ENCODE measurements around the gene EVI2B. TPM values are rescaled to one million over a fixed set of nuclear protein-coding genes. Genes with fewer than 3 reads are reported as not detected.
"Not testable (repeated sequence)": the region's sequence is repeated elsewhere in the genome, so short reads cannot be mapped to it uniquely, and the experiment has no call there.

EVI2B gene
- 87.9 TPM for total RNA-seq
- long read RNA-seq, transcript EVI2B-201 (2 exons, 1,999 nt) = major isoform, 48 of 52 reads
- long read RNA-seq, partial matches to known transcripts = 0 of 52 reads
- long read RNA-seq, other reads (novel, unspliced or antisense) = 3 of 52 reads

DNA sequence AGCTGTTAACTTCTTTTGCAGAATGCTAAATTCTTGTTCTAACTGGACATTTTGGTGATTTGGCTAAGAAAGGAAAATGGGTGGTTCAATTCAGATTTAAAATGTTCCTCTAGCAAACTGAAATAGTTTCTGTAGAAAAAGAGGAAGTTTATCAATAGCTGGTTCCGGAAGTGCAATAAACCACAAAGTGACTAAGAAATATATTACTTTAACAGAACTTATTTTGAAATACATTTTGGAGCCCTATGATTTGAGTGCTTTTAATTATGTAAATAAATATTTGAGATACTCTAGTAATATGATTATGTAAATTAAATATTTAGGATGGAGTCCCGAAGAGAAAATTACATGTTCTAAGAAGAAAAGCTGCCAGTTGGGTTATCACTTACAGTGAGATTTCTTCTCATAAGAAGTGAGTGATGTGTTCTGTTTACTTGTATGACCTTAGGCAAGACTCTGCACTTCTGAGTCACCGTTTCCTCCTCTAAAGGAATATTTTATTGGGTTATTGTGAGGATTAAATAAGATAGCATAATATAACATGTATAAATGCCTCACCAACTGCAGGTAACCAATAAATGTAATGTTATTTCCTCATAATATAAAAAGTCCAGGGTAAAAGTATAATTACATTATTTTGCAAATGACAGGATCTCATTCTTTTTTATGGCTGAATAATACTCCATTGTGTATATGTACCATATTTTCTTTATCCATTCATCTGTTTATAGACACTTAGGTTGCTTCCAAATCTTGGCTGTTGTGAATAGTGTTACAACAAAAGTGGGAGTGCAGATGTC, at the start of gene EVI2B:
EVI2B (minus strand) TSS at position 73 of the 800 bp plus-strand sequence. CDS start 8,445 bp downstream, outside the sequence.
- intact Hi-C loops (cut with DNase I) = no loop called here
- Histone ChIP-seq H3K9me3 (no peaks in the 10 kb centered on the region), H3K4me1 (peaks cover 8% of the 10 kb centered on the region), H3K4me3 (peak within 1 kb of the TSS; percentile 39), H3K27ac (peak within 1 kb of the TSS; percentile 81), H3K36me3 (no peaks in the 10 kb centered on the region), H3K27me3 (no peaks in the 10 kb centered on the region)
- ATAC-seq (peak; percentile 66), DNase-seq (no peak)
- TF ChIP-seq, protein P1, sequence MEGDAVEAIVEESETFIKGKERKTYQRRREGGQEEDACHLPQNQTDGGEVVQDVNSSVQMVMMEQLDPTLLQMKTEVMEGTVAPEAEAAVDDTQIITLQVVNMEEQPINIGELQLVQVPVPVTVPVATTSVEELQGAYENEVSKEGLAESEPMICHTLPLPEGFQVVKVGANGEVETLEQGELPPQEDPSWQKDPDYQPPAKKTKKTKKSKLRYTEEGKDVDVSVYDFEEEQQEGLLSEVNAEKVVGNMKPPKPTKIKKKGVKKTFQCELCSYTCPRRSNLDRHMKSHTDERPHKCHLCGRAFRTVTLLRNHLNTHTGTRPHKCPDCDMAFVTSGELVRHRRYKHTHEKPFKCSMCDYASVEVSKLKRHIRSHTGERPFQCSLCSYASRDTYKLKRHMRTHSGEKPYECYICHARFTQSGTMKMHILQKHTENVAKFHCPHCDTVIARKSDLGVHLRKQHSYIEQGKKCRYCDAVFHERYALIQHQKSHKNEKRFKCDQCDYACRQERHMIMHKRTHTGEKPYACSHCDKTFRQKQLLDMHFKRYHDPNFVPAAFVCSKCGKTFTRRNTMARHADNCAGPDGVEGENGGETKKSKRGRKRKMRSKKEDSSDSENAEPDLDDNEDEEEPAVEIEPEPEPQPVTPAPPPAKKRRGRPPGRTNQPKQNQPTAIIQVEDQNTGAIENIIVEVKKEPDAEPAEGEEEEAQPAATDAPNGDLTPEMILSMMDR (IDR thresholded peaks at IDR 0.05) = no peak

- TF ChIP-seq, protein P1 (IDR thresholded peaks at IDR 0.05) = no peak
- H3K9me3 ChIP-seq = no peaks in the 10 kb centered on the region
- ATAC-seq (no peak), DNase-seq (no peak)
- no peaks in the 10 kb centered on the region for H3K4me1 ChIP-seq
- H3K4me3 ChIP-seq = no peak overlapping the region
- H3K27ac ChIP-seq = no peak overlapping the region
- H3K36me3 ChIP-seq = peaks cover 61% of the 10 kb centered on the region
- H3K27me3 ChIP-seq = no peaks in the 10 kb centered on the region
- intact Hi-C loops (cut with DNase I) = no loop called here
Measured at GRCh38 chr17:31357839-31358394, 44.1 kb upstream of the EVI2B start.

DNA sequence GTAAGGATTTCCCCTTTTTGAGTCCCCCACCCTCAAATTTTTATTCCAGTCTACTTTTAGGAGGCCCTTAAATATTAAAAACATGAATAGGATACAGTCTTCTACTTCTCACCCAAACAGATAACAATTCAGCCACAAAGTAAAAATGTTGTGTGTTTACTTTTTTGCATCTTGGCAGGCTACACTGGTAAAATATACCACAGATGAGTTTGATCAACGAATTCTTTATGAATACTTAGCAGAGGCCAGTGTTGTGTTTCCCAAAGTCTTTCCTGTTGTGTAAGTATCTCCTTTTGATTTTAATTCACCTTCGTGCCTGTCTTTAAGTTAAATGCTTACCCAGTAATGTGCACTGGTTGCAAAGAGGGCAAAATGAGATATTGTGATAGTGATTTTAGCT, 43.2 kb upstream of the EVI2B start:
- no peaks in the 10 kb centered on the region for H3K9me3 ChIP-seq
- H3K36me3 ChIP-seq = peaks cover 66% of the 10 kb centered on the region
- no peak for DNase-seq
- H3K27ac ChIP-seq = no peak overlapping the region
- no peaks in the 10 kb centered on the region for H3K27me3 ChIP-seq
- intact Hi-C loops (cut with DNase I) = no loop called here
- no peak for ATAC-seq
- no peak overlapping the region for H3K4me3 ChIP-seq
- TF ChIP-seq, protein P1 (IDR thresholded peaks at IDR 0.05) = no peak
- H3K4me1 ChIP-seq = no peaks in the 10 kb centered on the region

GRCh38 chr17:31355935-31356334, 42.1 kb upstream of the EVI2B start:
- DNase-seq (no peak), ATAC-seq (no peak)
- Histone ChIP-seq H3K27ac (no peak overlapping the region), H3K4me3 (no peak overlapping the region), H3K27me3 (no peaks in the 10 kb centered on the region), H3K9me3 (no peaks in the 10 kb centered on the region), H3K4me1 (no peaks in the 10 kb centered on the region), H3K36me3 (peaks cover 68% of the 10 kb centered on the region)
- intact Hi-C loops (cut with DNase I) = no loop called here
- TF ChIP-seq, protein P1 (IDR thresholded peaks at IDR 0.05) = no peak

GRCh38 chr17:31349454-31349853, 35.6 kb upstream of the EVI2B start:
- Histone ChIP-seq H3K4me3 (no peak overlapping the region), H3K36me3 (peaks cover 49% of the 10 kb centered on the region), H3K9me3 (no peaks in the 10 kb centered on the region), H3K27me3 (no peaks in the 10 kb centered on the region), H3K4me1 (no peaks in the 10 kb centered on the region), H3K27ac (no peak overlapping the region)
- TF ChIP-seq, protein P1 (IDR thresholded peaks at IDR 0.05) = no peak
- intact Hi-C loops (cut with DNase I) = no loop called here
- no peak for ATAC-seq
- no peak for DNase-seq

DNA sequence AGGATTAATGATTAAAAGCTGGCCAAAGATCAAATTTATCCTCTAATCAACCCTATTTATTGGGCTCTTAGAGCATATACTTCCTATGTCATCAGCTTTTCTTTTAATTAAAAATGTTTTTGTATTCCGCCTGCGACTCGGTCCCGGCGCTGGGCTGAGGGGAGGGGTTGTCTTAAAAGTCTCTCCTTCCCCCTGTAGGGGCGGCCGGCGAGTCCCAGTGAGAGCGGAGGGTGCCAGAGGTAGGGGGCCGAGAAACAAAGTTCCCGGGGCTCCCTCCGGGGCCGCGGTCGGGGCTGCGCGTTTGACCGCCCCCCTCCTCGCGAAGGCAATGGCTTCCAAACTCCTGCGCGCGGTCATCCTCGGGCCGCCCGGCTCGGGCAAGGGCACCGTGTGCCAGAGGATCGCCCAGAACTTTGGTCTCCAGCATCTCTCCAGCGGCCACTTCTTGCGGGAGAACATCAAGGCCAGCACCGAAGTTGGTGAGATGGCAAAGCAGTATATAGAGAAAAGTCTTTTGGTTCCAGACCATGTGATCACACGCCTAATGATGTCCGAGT, 31.4 kb upstream of the EVI2B start:
- H3K27me3 ChIP-seq; DNase-seq; H3K4me3 ChIP-seq; intact Hi-C loops (cut with DNase I); H3K27ac ChIP-seq; H3K4me1 ChIP-seq; H3K9me3 ChIP-seq: not testable (repeated sequence)
- peak; percentile 25 for ATAC-seq
- peaks cover 45% of the 10 kb centered on the region for H3K36me3 ChIP-seq

Data from upper lobe of right lung (tissue), 1 donor.